Muscle of leg (tissue), 11 donors: ENCODE data around the gene UBASH3A. TPM values are rescaled to one million over a fixed set of nuclear protein-coding genes. Genes with fewer than 3 reads are reported as not detected.

Source experiments
- DNase-seq: peaks from one replicate; pipeline ENCODE4 v3.0.0; 2013
- H3K27ac ChIP-seq: one replicate; pipeline ENCODE4 v1.5.1; 2013; ENCODE audit warnings: mild to moderate bottlenecking, low read length, control low read depth
- H3K27me3 ChIP-seq: one replicate; pipeline ENCODE4 v1.6.1; 2013; ENCODE audit warnings: low read length; ENCODE audit not compliant: control insufficient read depth, insufficient read depth
- H3K36me3 ChIP-seq: one replicate; pipeline ENCODE4 v1.6.1; 2013; ENCODE audit warnings: low read length; ENCODE audit not compliant: control insufficient read depth, insufficient read depth
- H3K4me1 ChIP-seq: one replicate; pipeline ENCODE4 v1.6.1; 2013; ENCODE audit warnings: low read length; ENCODE audit not compliant: control insufficient read depth, insufficient read depth
- H3K4me3 ChIP-seq: one replicate; pipeline ENCODE4 v1.5.1; 2013; ENCODE audit warnings: low read length, control low read depth
- H3K9me3 ChIP-seq: replicated peaks from 2 replicates; pipeline ENCODE4 v1.6.1; 2013; ENCODE audit warnings: low read depth, low read length; ENCODE audit not compliant: control insufficient read depth
- WGBS: methylation state at CpG from one replicate; pipeline ENCODE4 v1.1.5; 2013; ENCODE audit warnings: missing lambda C conversion rate; ENCODE audit not compliant: insufficient coverage; 5-methylcytosine and 5-hydroxymethylcytosine counted together
- polyA plus RNA-seq, 8 donors: library from polyadenylated mRNA; unstranded; fragments of 120-200 nt; gene quantifications; one replicate each; pipeline versions ENCODE4 v1.2.1 to v1.2.3, GENCODE V29; 2013; ENCODE audit warnings: inconsistent platforms in 1 of 8, low replicate concordance in 1 of 8; ENCODE audit not compliant: insufficient read length in 8 of 8, insufficient read depth in 1 of 8
- total RNA-seq: library from RNA; stranded (reverse); fragments of 120-200 nt; gene quantifications from one replicate; pipeline ENCODE4 v1.2.4, GENCODE V29; 2013

UBASH3A gene
- total and polyA plus RNA-seq, 9 donors: 0.04 to 0.09 (median 0.08) TPM; not detected in 5

- no peak overlapping the region for H3K27ac ChIP-seq
- DNase-seq: no peak
- H3K4me1 ChIP-seq: no peaks in the 10 kb centered on the region
- WGBS: 91% methylated on average over 3 of the region's 8 CpGs
- peaks cover 39% of the 10 kb centered on the region for H3K27me3 ChIP-seq
- H3K36me3 ChIP-seq: no peaks in the 10 kb centered on the region
- H3K4me3 ChIP-seq: no peak overlapping the region
- H3K9me3 ChIP-seq: peaks cover 2% of the 10 kb centered on the region
Measured at GRCh38 chr21:42363312-42363711, 40.4 kb upstream of the UBASH3A start.

- Histone ChIP-seq H3K9me3 (peaks cover 2% of the 10 kb centered on the region), H3K36me3 (no peaks in the 10 kb centered on the region), H3K27ac (no peak overlapping the region), H3K27me3 (peaks cover 39% of the 10 kb centered on the region), H3K4me1 (no peaks in the 10 kb centered on the region), H3K4me3 (no peak overlapping the region)
- 64% methylated on average over 12 of the region's 13 CpGs for WGBS
- no peak for DNase-seq
Measured at GRCh38 chr21:42364304-42364865, 39.3 kb upstream of the UBASH3A start.

GRCh38 chr21:42365770-42366169 is 37.9 kb upstream of the UBASH3A start:
- no peaks in the 10 kb centered on the region for H3K36me3 ChIP-seq
- H3K9me3 ChIP-seq: no peaks in the 10 kb centered on the region
- H3K27me3 ChIP-seq: peaks cover 32% of the 10 kb centered on the region
- no peak for DNase-seq
- 45% methylated on average over 4 of the region's 6 CpGs for WGBS
- no peak overlapping the region for H3K4me3 ChIP-seq
- no peak overlapping the region for H3K27ac ChIP-seq
- no peaks in the 10 kb centered on the region for H3K4me1 ChIP-seq

- DNase-seq: no peak
- WGBS: 79% methylated on average over 18 of the region's 19 CpGs
- Histone ChIP-seq H3K27me3 (peaks cover 26% of the 10 kb centered on the region), H3K9me3 (no peaks in the 10 kb centered on the region), H3K36me3 (no peaks in the 10 kb centered on the region), H3K4me1 (no peaks in the 10 kb centered on the region), H3K27ac (no peak within 1 kb of the TSS), H3K4me3 (no peak within 1 kb of the TSS)
Measured at GRCh38 chr21:42366292-42367010, 37.3 kb upstream of the UBASH3A start, which contains the start of gene TFF1. TSS of gene TFF1 (minus strand) at chr21:42366535. CDS start at chr21:42366495, 40 bp downstream.

GRCh38 chr21:42367367-42368165 is 36.1 kb upstream of the UBASH3A start:
- Histone ChIP-seq H3K27ac (no peak overlapping the region), H3K36me3 (no peaks in the 10 kb centered on the region), H3K4me3 (no peak overlapping the region), H3K27me3 (peaks cover 17% of the 10 kb centered on the region), H3K9me3 (no peaks in the 10 kb centered on the region), H3K4me1 (no peaks in the 10 kb centered on the region)
- 85% methylated on average over 12 of the region's 14 CpGs for WGBS
- no peak for DNase-seq

- H3K27me3 ChIP-seq: peaks cover 5% of the 10 kb centered on the region
- WGBS: 75% methylated on average over 13 of the region's 16 CpGs
Measured at GRCh38 chr21:42369821-42370220, 33.9 kb upstream of the UBASH3A start.

GRCh38 chr21:42370894-42371654 is 32.6 kb upstream of the UBASH3A start:
- Histone ChIP-seq H3K4me1 (no peaks in the 10 kb centered on the region), H3K4me3 (no peak overlapping the region), H3K9me3 (no peaks in the 10 kb centered on the region), H3K36me3 (no peaks in the 10 kb centered on the region), H3K27ac (no peak overlapping the region), H3K27me3 (peaks cover 12% of the 10 kb centered on the region)
- WGBS: 71% methylated on average over 18 of the region's 18 CpGs
- no peak for DNase-seq

More at GRCh38 chr21:42369821-42370220, 33.9 kb upstream of the UBASH3A start:
- Histone ChIP-seq H3K27ac (no peak overlapping the region), H3K4me3 (no peak overlapping the region), H3K36me3 (no peaks in the 10 kb centered on the region), H3K4me1 (no peaks in the 10 kb centered on the region), H3K9me3 (no peaks in the 10 kb centered on the region)
- no peak for DNase-seq

GRCh38 chr21:42373196-42373907 is 30.4 kb upstream of the UBASH3A start:
- H3K27me3 ChIP-seq: peaks cover 14% of the 10 kb centered on the region
- WGBS: 71% methylated on average over 18 of the region's 25 CpGs

GRCh38 chr21:42373908-42374455 is 29.7 kb upstream of the UBASH3A start:
- Histone ChIP-seq H3K4me3 (no peak overlapping the region), H3K4me1 (no peaks in the 10 kb centered on the region), H3K27ac (no peak overlapping the region), H3K27me3 (peaks cover 14% of the 10 kb centered on the region), H3K36me3 (no peaks in the 10 kb centered on the region), H3K9me3 (no peaks in the 10 kb centered on the region)
- WGBS: 92% methylated on average over 16 of the region's 16 CpGs
- DNase-seq: no peak

More at GRCh38 chr21:42373196-42373907, 30.4 kb upstream of the UBASH3A start:
- H3K27ac ChIP-seq: no peak overlapping the region
- DNase-seq: no peak
- no peaks in the 10 kb centered on the region for H3K36me3 ChIP-seq
- H3K9me3 ChIP-seq: no peaks in the 10 kb centered on the region
- H3K4me1 ChIP-seq: no peaks in the 10 kb centered on the region
- H3K4me3 ChIP-seq: no peak overlapping the region
